ENCODE measurements around the gene CYB5D1.

- TF ChIP-seq EZH2phosphoT487 (IDR thresholded peaks at IDR 0.05; ENCODE audit: borderline replicate concordance, low read depth, low read length) = no peak
- no peak for TF ChIP-seq CTCF (conservative IDR thresholded peaks at IDR 0.05; ENCODE audit: low read length)
These were observed 53.3 kb downstream of the CYB5D1 start for GRCh38 chr17:7911116-7911515.

All from OCI-LY7 (cell line).